ENCODE results near the gene TPD52L1.
"Not testable (repeated sequence)": the region's sequence is repeated elsewhere in the genome, so short reads cannot be mapped to it uniquely, and the experiment has no call there.

Gene TPD52L1

DNA sequence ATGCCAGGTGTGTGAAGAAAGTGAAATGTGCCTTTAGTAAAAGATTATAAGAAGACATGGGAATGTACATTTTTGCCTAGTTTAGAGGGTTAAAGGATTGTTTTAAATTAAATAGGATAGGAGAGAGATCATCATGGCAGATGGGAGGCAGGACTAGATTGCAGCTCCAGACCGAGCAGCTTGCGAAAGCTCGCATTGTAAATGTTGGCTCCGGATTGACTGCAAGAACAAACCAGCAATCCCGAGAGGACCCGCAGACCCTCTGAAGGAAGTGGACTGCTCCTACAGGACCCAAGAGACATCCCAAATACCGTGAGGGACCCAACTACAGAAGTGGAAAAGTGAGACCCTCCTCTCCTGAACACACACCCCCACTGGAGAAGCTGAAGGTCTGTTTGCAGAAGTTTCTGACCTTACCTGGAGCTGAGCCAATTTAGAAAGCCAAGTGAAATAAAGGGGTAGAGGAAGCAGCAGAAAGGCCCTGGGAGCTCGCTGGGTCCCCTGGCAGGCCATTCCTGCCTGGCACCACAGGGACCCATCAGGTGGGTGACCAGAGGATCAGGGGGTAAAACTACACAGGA, 30.0 kb upstream of the TPD52L1 start:
- H3K27ac ChIP-seq: no peak overlapping the region
- TF ChIP-seq, protein P1, sequence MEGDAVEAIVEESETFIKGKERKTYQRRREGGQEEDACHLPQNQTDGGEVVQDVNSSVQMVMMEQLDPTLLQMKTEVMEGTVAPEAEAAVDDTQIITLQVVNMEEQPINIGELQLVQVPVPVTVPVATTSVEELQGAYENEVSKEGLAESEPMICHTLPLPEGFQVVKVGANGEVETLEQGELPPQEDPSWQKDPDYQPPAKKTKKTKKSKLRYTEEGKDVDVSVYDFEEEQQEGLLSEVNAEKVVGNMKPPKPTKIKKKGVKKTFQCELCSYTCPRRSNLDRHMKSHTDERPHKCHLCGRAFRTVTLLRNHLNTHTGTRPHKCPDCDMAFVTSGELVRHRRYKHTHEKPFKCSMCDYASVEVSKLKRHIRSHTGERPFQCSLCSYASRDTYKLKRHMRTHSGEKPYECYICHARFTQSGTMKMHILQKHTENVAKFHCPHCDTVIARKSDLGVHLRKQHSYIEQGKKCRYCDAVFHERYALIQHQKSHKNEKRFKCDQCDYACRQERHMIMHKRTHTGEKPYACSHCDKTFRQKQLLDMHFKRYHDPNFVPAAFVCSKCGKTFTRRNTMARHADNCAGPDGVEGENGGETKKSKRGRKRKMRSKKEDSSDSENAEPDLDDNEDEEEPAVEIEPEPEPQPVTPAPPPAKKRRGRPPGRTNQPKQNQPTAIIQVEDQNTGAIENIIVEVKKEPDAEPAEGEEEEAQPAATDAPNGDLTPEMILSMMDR (IDR thresholded peaks at IDR 0.05): no peak
- no peak for TF ChIP-seq ZFX (IDR thresholded peaks at IDR 0.05; ENCODE audit: borderline replicate concordance)

DNA sequence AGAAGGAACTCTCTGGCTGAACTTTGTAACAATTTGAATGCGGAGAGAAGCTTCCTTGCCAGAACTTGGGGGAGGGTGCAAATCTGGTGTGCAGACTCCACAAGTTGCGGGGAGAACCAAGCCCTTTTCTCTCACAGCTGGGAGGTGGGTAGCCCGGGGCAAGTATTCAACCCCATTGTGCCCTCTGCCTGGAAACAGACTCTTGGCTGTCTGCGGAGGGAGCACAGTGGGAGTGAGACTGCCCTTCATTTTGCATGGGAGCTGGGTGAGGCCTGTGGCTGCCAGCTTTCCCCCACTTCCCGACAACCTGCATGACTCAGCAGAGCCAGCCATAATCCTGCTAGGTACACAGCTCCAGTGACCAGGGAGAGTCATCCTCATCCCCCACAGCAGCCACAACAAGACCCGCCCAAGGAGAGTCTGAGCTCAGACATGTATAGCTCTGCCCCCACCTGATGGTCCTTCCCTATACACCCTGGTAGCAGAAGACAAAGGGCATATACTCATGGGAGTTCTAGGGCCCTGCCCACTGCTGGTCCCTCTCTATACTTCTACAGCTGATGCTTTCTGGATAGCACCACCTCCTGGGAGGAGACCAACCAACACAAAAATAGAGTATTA, 29.4 kb upstream of the TPD52L1 start:
- TF ChIP-seq, protein P1 (IDR thresholded peaks at IDR 0.05): no peak
- no peak for TF ChIP-seq ZFX (IDR thresholded peaks at IDR 0.05; ENCODE audit: borderline replicate concordance)
- no peak overlapping the region for H3K27ac ChIP-seq

DNA sequence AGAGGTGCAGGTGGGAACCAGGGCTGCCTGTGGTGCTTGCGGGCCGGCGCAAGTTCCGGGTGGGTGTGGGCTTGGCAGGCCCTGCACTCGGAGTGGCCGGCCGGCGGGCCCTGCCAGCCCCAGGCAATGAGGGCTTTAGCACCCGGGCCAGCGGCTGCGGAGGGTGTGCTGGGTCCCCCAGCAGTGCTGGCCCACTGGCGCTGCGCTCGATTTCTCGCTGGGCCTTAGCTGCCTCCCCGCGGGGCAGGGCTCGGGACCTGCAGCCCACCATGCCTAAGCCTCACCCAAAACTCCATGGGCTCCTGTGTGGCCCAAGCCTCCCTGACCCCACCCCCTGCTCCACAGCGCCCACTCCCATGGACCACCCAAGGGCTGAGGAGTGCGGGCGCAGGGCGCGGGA, 27.7 kb upstream of the TPD52L1 start:
- H3K27ac ChIP-seq: not testable (repeated sequence)

DNA sequence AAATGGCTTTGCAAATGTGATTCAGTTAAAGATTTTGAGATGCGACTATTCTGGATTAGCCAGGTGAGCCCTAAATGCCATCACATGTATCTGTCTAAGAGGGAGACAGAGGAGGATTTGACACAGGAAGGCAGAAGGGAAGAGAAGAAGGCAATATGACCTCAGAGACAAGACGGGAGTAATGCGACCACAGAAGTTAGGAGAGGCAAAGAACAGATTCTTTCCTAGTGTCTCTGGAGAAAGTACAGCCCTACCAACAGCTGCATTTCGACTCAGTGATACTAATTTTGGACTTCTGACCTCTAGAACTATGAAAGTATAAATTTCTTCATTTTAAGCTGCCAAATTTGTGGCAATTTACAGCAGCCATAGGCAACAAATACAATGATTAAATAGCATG, 24.2 kb upstream of the TPD52L1 start:
- no peak for TF ChIP-seq ZFX (IDR thresholded peaks at IDR 0.05; ENCODE audit: borderline replicate concordance)
- TF ChIP-seq, protein P1 (IDR thresholded peaks at IDR 0.05): no peak
- no peak overlapping the region for H3K27ac ChIP-seq

DNA sequence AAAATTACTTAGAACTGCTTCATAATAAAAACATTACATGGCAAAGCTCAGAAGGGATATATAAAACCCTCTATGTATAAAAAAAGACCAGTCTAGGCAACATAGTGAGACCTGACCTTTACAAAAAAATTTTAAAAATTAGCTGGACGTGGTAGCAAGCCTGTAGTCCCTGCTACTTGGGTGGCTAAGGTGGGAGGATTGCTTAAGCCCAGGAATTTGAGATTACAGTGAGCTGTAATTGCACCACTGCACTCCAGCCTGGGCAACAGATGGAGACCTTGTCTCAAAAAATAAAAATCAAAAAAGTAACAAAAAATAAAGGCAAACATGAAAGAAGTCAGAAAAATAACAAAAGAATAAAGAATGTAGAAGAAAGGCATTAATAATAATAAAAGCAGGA, 21.5 kb upstream of the TPD52L1 start:
- TF ChIP-seq ZFX (IDR thresholded peaks at IDR 0.05; ENCODE audit: borderline replicate concordance): no peak
- TF ChIP-seq, protein P1 (IDR thresholded peaks at IDR 0.05): no peak
- H3K27ac ChIP-seq: no peak overlapping the region

DNA sequence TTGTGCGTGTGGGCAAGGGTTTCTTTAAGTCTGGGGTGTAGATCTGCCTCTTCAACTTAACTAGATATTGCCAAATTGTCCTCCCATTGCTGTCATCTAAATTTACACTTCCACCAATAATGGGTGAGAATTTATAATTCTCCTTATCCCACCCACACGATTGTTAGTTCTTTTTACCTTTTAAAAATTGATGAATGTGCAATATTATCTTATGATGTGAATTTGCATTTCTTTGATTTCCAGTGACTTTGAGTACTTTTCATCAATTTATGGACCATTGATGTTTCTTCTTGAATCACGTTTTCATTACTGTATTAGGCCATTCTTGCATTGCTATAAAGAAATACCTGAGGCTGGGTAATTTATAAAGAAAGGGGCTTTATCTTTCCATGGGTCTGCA, 17.2 kb upstream of the TPD52L1 start:
- TF ChIP-seq, protein P1 (IDR thresholded peaks at IDR 0.05): no peak
- TF ChIP-seq ZFX (IDR thresholded peaks at IDR 0.05; ENCODE audit: borderline replicate concordance): no peak
- H3K27ac ChIP-seq: no peak overlapping the region

DNA sequence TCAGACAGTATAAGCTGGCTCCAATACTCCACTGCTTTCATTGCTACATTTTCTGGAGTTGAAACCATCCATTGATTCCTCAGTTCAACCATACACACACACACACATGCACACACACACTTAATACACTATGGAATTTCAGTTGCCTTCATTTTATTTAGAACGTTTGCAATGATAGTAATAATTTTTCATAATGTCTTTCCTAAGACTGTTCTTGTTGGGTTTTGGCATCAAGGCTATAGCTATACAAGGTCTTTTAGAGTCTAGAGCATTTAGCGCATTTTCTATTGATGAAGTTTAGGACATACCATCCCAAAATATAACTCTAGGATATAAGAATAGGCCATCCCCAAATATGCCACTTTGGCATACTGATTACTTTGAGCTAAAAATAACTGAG, 15.5 kb upstream of the TPD52L1 start:
- no peak for TF ChIP-seq ZFX (IDR thresholded peaks at IDR 0.05; ENCODE audit: borderline replicate concordance)
- TF ChIP-seq, protein P1 (IDR thresholded peaks at IDR 0.05): no peak
- H3K27ac ChIP-seq: no peak overlapping the region

DNA sequence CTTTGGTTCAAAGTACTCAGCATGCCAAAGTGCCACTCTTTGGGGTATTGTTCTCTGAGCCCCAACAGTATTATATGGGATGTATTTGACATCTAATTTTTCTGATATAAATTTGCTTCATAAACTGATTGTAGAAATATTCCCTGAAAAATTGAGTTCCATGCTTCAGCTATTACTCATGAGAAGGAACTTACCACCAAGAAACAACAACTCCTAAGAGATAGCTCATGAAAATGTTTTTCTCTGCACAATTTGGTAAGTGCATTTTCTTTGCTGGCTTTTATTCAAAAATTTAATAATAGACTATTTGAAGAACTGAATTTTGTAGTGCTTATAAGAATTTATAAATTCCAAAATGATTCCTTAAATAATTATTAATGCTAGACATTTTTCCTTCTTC, 12.8 kb upstream of the TPD52L1 start:
- no peak for TF ChIP-seq ZFX (IDR thresholded peaks at IDR 0.05; ENCODE audit: borderline replicate concordance)
- TF ChIP-seq, protein P1 (IDR thresholded peaks at IDR 0.05): no peak
- peak overlapping the region; percentile 34 for H3K27ac ChIP-seq

All from 22Rv1 (cell line).